Parathyroid adenoma (tissue), 2 donors: ENCODE data around the gene LARGE1.

Source experiments
- H2AFZ ChIP-seq: fragments of 300-600 bp; sonication (generic); one replicate; pipeline ENCODE4 v1.7.0; 2017; ENCODE audit warnings: antibody characterized with exemption, mild to moderate bottlenecking
- H3K27ac ChIP-seq: fragments of 300-600 bp; sonication (generic); one replicate; pipeline ENCODE4 v1.7.0; 2017
- H3K27me3 ChIP-seq: fragments of 300-600 bp; sonication (generic); one replicate; pipeline ENCODE4 v1.7.0; 2017; ENCODE audit warnings: low read length; ENCODE audit not compliant: control insufficient read depth, insufficient read depth
- H3K36me3 ChIP-seq: fragments of 300-600 bp; sonication (generic); one replicate; pipeline ENCODE4 v1.7.0; 2017; ENCODE audit warnings: low read length; ENCODE audit not compliant: control insufficient read depth, insufficient read depth
- H3K4me1 ChIP-seq: fragments of 300-600 bp; sonication (generic); one replicate; pipeline ENCODE4 v1.7.0; 2017; ENCODE audit warnings: control low read depth
- H3K4me2 ChIP-seq: fragments of 300-600 bp; sonication (generic); one replicate; pipeline ENCODE4 v1.7.0; 2017; ENCODE audit warnings: low read length
- H3K4me3 ChIP-seq: fragments of 300-600 bp; sonication (generic); one replicate; pipeline ENCODE4 v1.7.0; 2017; ENCODE audit warnings: low read depth, low read length
- H3K79me2 ChIP-seq: fragments of 300-600 bp; sonication (generic); one replicate; pipeline ENCODE4 v1.7.0; 2017; ENCODE audit warnings: control low read depth
- H3K9ac ChIP-seq: fragments of 300-600 bp; sonication (generic); one replicate; pipeline ENCODE4 v1.7.0; 2017; ENCODE audit warnings: mild to moderate bottlenecking
- H3K9me3 ChIP-seq: fragments of 300-600 bp; sonication (generic); one replicate; pipeline ENCODE4 v1.7.0; 2017; ENCODE audit warnings: low read length; ENCODE audit not compliant: control insufficient read depth
- TF ChIP-seq, protein P1 (sequence below): fragments of 300-600 bp; sonication (generic); IDR thresholded peaks from one replicate; pipeline ENCODE4 v1.7.0; 2017; ENCODE audit warnings: antibody characterized with exemption, mild to moderate bottlenecking
- donor health status: primary hyperparathyroidism.

LARGE1 gene

DNA sequence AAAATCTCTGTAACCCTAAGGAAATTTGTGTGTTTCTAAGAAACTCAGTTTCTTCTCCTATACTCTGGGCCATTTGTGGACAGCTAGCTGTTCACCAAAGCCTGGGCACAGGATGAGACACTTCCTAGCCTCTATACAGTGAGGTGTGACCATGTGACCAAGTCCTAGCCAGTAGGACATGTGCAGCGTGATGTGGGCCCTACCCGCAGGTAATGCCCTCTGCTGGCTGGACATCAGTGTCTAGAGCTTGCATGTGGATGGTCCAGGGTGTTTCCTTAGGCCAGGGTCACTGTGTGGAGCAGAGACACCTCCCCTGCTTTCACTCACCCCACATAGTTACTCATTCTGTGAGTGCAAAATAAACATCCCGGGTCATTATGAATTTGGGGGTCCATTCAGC, 100.5 kb downstream of the LARGE1 start:
- Histone ChIP-seq H3K4me2 (no peak overlapping the region), H3K4me3 (no peak overlapping the region), H3K36me3 (no peaks in the 10 kb centered on the region), H3K9me3 (no peaks in the 10 kb centered on the region), H3K27me3 (no peaks in the 10 kb centered on the region), H3K4me1 (no peaks in the 10 kb centered on the region), H3K27ac (no peak overlapping the region), H3K79me2 (no peaks in the 10 kb centered on the region), H3K9ac (no peak overlapping the region), H2AFZ (no peak overlapping the region)
- TF ChIP-seq, protein P1, sequence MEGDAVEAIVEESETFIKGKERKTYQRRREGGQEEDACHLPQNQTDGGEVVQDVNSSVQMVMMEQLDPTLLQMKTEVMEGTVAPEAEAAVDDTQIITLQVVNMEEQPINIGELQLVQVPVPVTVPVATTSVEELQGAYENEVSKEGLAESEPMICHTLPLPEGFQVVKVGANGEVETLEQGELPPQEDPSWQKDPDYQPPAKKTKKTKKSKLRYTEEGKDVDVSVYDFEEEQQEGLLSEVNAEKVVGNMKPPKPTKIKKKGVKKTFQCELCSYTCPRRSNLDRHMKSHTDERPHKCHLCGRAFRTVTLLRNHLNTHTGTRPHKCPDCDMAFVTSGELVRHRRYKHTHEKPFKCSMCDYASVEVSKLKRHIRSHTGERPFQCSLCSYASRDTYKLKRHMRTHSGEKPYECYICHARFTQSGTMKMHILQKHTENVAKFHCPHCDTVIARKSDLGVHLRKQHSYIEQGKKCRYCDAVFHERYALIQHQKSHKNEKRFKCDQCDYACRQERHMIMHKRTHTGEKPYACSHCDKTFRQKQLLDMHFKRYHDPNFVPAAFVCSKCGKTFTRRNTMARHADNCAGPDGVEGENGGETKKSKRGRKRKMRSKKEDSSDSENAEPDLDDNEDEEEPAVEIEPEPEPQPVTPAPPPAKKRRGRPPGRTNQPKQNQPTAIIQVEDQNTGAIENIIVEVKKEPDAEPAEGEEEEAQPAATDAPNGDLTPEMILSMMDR: no peak

DNA sequence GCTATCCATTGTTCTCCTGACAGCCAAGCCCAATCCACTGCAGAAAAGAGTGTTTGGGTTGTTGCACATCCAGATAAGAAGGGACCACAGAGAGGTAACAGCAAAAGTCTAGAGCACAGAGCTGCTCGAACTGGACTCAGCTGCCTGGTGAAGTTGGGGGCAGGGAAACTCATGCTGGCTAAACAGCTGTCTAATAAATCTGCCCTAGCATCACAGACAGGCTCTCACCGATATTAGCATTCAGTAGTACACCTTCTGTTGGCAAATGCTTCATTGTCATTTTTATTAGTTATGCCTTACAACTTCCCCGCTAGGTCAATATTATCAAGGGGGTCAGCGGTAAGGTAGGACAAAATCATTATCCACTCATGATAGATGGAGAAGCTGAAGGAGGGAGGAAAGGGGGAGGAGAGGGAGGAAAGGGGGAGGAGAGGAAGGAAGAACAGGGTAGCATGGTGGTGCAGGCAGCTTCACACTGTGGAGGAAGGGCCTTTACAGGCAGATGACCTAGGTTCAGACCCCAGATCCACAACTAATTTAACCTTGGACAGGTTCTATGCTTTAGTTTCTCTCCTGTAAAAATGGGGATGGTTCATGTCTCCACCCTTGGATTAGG, 102.7 kb downstream of the LARGE1 start:
- Histone ChIP-seq H3K9ac (no peak overlapping the region), H3K27ac (no peak overlapping the region), H3K4me3 (no peak overlapping the region), H3K27me3 (no peaks in the 10 kb centered on the region), H3K36me3 (no peaks in the 10 kb centered on the region), H3K9me3 (no peaks in the 10 kb centered on the region), H2AFZ (no peak overlapping the region), H3K79me2 (no peaks in the 10 kb centered on the region), H3K4me2 (no peak overlapping the region), H3K4me1 (no peaks in the 10 kb centered on the region)
- TF ChIP-seq, protein P1: no peak

DNA sequence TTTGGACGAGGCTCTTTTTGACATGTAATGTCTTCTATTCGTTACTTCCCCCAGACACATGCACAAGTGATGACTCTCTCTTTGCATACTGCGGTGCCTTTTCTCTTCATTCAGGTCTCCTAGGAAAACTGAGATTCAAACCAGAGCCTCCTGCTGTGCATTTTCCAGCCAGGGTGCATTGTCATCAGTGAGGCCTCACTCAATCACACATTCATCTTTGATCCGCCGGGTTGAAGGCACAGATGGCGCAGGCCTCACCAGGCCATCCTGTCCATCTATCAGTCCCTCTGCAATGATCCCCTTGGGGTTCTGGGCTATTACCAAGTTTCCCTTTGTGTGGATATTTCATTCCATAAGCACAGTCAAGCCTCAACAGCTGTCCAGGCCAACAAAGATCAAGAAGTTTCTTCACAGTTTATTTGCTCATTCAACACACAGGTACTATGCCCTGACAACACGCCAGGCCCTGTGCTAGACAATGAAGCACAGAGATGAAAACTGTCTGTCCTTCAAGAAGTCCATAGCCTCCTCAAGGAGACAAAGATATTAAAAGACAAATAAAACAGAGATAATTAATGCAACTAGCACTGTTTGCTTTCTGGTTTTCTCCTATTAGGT, 107.8 kb downstream of the LARGE1 start:
- H3K4me3 ChIP-seq: no peak overlapping the region
- no peak overlapping the region for H3K27ac ChIP-seq
- H3K36me3 ChIP-seq: no peaks in the 10 kb centered on the region
- no peak overlapping the region for H2AFZ ChIP-seq
- TF ChIP-seq, protein P1: no peak
- no peak overlapping the region for H3K9ac ChIP-seq
- H3K9me3 ChIP-seq: no peaks in the 10 kb centered on the region
- no peaks in the 10 kb centered on the region for H3K4me1 ChIP-seq
- no peak overlapping the region for H3K4me2 ChIP-seq
- no peaks in the 10 kb centered on the region for H3K79me2 ChIP-seq
- H3K27me3 ChIP-seq: no peaks in the 10 kb centered on the region

DNA sequence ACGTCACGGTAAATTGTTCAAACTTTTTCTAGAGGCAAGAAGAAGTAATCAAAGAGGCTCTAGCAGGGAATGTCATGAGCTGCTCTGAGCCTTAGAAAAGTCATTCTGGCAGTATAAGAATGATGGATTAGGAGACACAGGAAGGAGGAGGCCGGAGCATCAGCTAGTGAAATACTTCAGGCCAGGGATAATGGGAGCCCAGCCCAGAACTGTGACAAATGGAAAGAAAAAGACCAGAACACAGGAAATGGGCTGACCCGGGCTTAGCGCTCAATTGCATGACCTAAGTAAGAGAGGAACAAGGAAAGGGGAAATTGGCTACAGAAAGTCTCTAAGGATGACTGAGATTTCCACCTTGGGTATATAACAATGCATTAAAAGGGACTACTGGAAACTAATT, 108.6 kb downstream of the LARGE1 start:
- TF ChIP-seq, protein P1: no peak
- Histone ChIP-seq H3K4me2 (no peak overlapping the region), H2AFZ (no peak overlapping the region), H3K4me3 (no peak overlapping the region), H3K27ac (no peak overlapping the region), H3K79me2 (no peaks in the 10 kb centered on the region), H3K36me3 (no peaks in the 10 kb centered on the region), H3K4me1 (no peaks in the 10 kb centered on the region), H3K9ac (no peak overlapping the region), H3K9me3 (no peaks in the 10 kb centered on the region), H3K27me3 (no peaks in the 10 kb centered on the region)

DNA sequence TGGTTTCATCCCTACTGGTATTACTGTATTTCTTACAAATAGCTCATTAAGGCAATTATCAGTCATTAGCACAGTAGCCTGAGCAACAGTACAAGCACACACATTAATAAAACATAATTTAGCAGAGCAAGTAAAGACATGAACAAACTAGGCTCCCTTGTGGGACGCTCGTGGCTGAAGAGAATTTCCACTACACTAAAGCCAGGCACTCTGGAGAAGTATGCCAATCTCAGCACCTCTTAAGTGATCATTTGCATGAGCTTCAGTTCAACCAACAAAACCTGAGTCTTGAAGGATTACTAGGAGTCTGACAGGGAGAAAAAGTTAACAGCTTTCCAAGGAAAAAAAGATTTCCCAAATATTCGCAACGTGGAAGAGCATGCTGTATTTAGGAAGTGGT, 109.1 kb downstream of the LARGE1 start:
- no peak overlapping the region for H3K27ac ChIP-seq
- H3K36me3 ChIP-seq: no peaks in the 10 kb centered on the region

More for the DNA sequence above, 109.1 kb downstream of the LARGE1 start:
- no peaks in the 10 kb centered on the region for H3K27me3 ChIP-seq
- no peaks in the 10 kb centered on the region for H3K4me1 ChIP-seq
- TF ChIP-seq, protein P1: no peak
- H3K79me2 ChIP-seq: no peaks in the 10 kb centered on the region
- no peaks in the 10 kb centered on the region for H3K9me3 ChIP-seq
- H3K4me2 ChIP-seq: no peak overlapping the region
- H3K9ac ChIP-seq: no peak overlapping the region
- H3K4me3 ChIP-seq: no peak overlapping the region
- no peak overlapping the region for H2AFZ ChIP-seq
